GM12873 (cell line): ENCODE data around the gene CDH11.

Experiments
- CTCF ChIP-seq: IDR thresholded peaks from 2 replicates; pipeline ENCODE4 v1.5.1; 2012; ENCODE audit warnings: low read depth, mild to moderate bottlenecking, moderate library complexity, low read length, control low read depth; ENCODE audit not compliant: insufficient read depth; ENCODE audit errors: missing control alignments

Gene CDH11

GRCh38 chr16:65061263-65061662 lies 60.6 kb downstream of the CDH11 start:
- no peak for TF ChIP-seq CTCF

- TF ChIP-seq CTCF = no peak
These were observed 62.4 kb downstream of the CDH11 start for GRCh38 chr16:65059406-65059980.

DNA sequence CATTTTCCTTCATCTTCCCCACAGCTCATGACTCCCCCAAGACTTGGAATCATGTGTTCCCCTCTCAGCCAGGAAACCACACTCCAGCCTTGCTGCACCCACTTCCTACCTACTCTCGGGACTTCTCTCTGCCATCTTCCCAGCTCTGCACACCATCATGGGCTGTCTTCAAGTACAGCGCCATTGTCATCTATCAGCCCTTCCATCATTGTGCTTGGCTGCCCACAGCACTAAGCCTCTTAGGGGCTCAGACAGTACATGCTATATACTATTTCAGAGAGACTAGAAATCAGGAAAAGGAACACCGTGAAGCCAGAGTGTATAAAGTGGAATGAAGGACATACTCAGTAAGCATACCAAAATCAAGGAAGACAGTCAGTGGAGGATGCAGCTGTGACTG lies 64.7 kb downstream of the CDH11 start:
- TF ChIP-seq CTCF = no peak

GRCh38 chr16:65054457-65054856 lies 67.4 kb downstream of the CDH11 start:
- TF ChIP-seq CTCF = no peak

DNA sequence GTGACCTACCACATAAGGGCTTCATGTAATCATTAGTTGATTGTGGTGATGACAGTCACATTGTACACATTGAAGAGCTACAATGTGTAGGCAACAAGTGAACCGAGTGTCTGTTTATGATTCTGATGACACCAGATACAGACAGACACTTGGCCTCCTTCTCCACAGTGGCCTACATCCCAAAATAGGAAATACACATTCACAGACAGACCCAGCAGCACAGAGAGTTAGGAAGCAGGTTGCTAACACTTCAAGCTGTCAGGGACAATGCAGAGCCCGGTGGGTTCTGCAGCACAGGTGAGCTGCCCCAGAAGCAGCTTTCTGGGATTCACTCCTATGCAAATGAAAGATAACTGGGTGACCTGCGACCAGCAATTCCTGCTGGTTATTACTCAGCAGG lies 72.2 kb downstream of the CDH11 start:
- TF ChIP-seq CTCF = no peak

- no peak for TF ChIP-seq CTCF
These were observed 75.9 kb downstream of the CDH11 start for GRCh38 chr16:65045961-65046360.

DNA sequence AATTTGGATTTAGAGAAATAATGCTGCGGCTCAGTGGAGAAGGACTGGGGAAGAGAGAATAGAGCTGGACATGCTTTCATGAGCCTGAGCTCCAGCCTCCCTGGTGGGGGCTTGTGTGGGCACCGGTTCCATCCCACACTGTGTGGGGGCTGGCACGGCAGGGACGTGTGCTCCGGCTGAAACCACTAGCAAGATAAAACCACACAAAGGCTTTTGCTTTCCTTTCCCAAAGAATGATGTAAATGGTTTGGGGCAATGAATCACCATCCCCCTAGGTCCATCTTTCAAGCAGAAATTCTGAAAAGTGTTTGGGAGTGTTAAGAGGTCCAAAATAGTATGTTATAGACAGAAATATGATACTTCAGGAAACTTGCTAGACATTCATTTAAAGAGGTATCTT lies 77.0 kb downstream of the CDH11 start:
- TF ChIP-seq CTCF = no peak
